Smooth muscle cell (in vitro differentiated cells): ENCODE data around the gene GRIA3. TPM values are rescaled to one million over a fixed set of nuclear protein-coding genes. Genes with fewer than 3 reads are reported as not detected.

ENCODE experiments used
- DNase-seq: peaks from one replicate; lab custom pipeline; 2025; ENCODE audit not compliant: unreplicated experiment; lab: John Stamatoyannopoulos, UW
- H2AFZ ChIP-seq: fragments of 200-600 bp; sonication (generic); 2 replicates; pipeline ENCODE4 v1.6.0; 2016; ENCODE audit warnings: antibody characterized with exemption, low read depth, mild to moderate bottlenecking
- H3F3A ChIP-seq: fragments of 200-600 bp; sonication (generic); 2 replicates; pipeline ENCODE4 v1.6.0; 2017; ENCODE audit warnings: antibody characterized with exemption, low read depth
- H3K27ac ChIP-seq: fragments of 200-600 bp; sonication (generic); 2 replicates; pipeline ENCODE4 v1.5.1; 2016; ENCODE audit warnings: low read depth, mild to moderate bottlenecking
- H3K27me3 ChIP-seq: fragments of 200-600 bp; sonication (generic); 2 replicates; pipeline ENCODE4 v1.6.1; 2016; ENCODE audit warnings: low read depth, mild to moderate bottlenecking
- H3K36me3 ChIP-seq: fragments of 200-600 bp; sonication (generic); 2 replicates; pipeline ENCODE4 v1.5.1; 2016; ENCODE audit warnings: low read depth
- H3K4me1 ChIP-seq: fragments of 200-600 bp; sonication (generic); 2 replicates; pipeline ENCODE4 v1.5.1; 2016; ENCODE audit warnings: low read depth
- H3K4me2 ChIP-seq: fragments of 200-600 bp; sonication (generic); 2 replicates; pipeline ENCODE4 v1.6.0; 2016; ENCODE audit warnings: mild to moderate bottlenecking
- H3K4me3 ChIP-seq: fragments of 200-600 bp; sonication (generic); 2 replicates; pipeline ENCODE4 v1.5.1; 2016; ENCODE audit warnings: mild to moderate bottlenecking
- H3K79me2 ChIP-seq: fragments of 200-600 bp; sonication (generic); 2 replicates; pipeline ENCODE4 v1.6.0; 2016; ENCODE audit warnings: low read depth, mild to moderate bottlenecking
- H3K9ac ChIP-seq: fragments of 200-600 bp; sonication (generic); 2 replicates; pipeline ENCODE4 v1.6.0; 2016; ENCODE audit warnings: low read depth
- H3K9me3 ChIP-seq: fragments of 200-600 bp; sonication (generic); replicated peaks from 2 replicates; pipeline ENCODE4 v1.5.1; 2016; ENCODE audit warnings: low read depth
- H4K20me1 ChIP-seq: fragments of 200-600 bp; sonication (generic); 2 replicates; pipeline ENCODE4 v1.6.0; 2016; ENCODE audit warnings: low read depth
- CTCF ChIP-seq: fragments of 200-600 bp; sonication (generic); IDR thresholded peaks from 2 replicates; pipeline ENCODE4 v1.5.1; 2017; ENCODE audit warnings: borderline replicate concordance, mild to moderate bottlenecking, antibody characterized with exemption; ENCODE audit not compliant: insufficient read depth, poor library complexity, severe bottlenecking
- WGBS: methylation state at CpG from one replicate; pipeline ENCODE4 v1.1.7; 2016; ENCODE audit warnings: low lambda C conversion rate; 5-methylcytosine and 5-hydroxymethylcytosine counted together
- polyA plus RNA-seq: library from polyadenylated mRNA; unstranded; fragments of >200 nt; fragmentation: Nextera tagmentation; extraction: Ambion mirVana; gene quantifications from 2 replicates; pipeline ENCODE4 v1.2.1, GENCODE V29; 2016
- total RNA-seq: library from RNA; depleted of rRNA; stranded (reverse); fragments of >200 nt; gene quantifications from 2 replicates; pipeline ENCODE4 v1.2.3, GENCODE V29; 2014

The GRIA3 gene
- total and polyA plus RNA-seq, 2 experiments from 2014 or later, result 7.2 to 12.7 TPM

GRCh38 chrX:123392921-123393320 lies 208.8 kb downstream of the GRIA3 start:
- H3K27ac ChIP-seq, result no peak overlapping the region
- no peaks in the 10 kb centered on the region for H3F3A ChIP-seq
- no peaks in the 10 kb centered on the region for H3K4me1 ChIP-seq
- H3K9ac ChIP-seq, result no peak overlapping the region
- WGBS, result 67% methylated on average over 1 of the region's 1 CpG
- H3K4me2 ChIP-seq, result no peak overlapping the region
- no peaks in the 10 kb centered on the region for H3K79me2 ChIP-seq
- DNase-seq, result no peak
- no peaks in the 10 kb centered on the region for H3K9me3 ChIP-seq
- TF ChIP-seq CTCF, result no peak
- no peaks in the 10 kb centered on the region for H3K36me3 ChIP-seq
- H2AFZ ChIP-seq, result no peak overlapping the region
- H4K20me1 ChIP-seq, result no peaks in the 10 kb centered on the region
- H3K4me3 ChIP-seq, result no peak overlapping the region
- no peaks in the 10 kb centered on the region for H3K27me3 ChIP-seq

GRCh38 chrX:123399709-123400108 lies 215.6 kb downstream of the GRIA3 start:
- 73% methylated on average over 1 of the region's 1 CpG for WGBS
- H3K4me1 ChIP-seq, result no peaks in the 10 kb centered on the region
- no peak for DNase-seq
- H2AFZ ChIP-seq, result no peak overlapping the region
- H3K9ac ChIP-seq, result no peak overlapping the region
- H3K4me2 ChIP-seq, result no peak overlapping the region
- no peak overlapping the region for H3K27ac ChIP-seq
- no peaks in the 10 kb centered on the region for H3K36me3 ChIP-seq
- H3K27me3 ChIP-seq, result no peaks in the 10 kb centered on the region
- no peaks in the 10 kb centered on the region for H3K79me2 ChIP-seq
- no peaks in the 10 kb centered on the region for H3F3A ChIP-seq
- no peak for TF ChIP-seq CTCF
- H3K9me3 ChIP-seq, result no peaks in the 10 kb centered on the region
- no peak overlapping the region for H3K4me3 ChIP-seq
- no peaks in the 10 kb centered on the region for H4K20me1 ChIP-seq

- WGBS, result 74% methylated on average over 3 of the region's 3 CpGs
Measured at GRCh38 chrX:123405231-123405630, 221.2 kb downstream of the GRIA3 start.

More at GRCh38 chrX:123405231-123405630, 221.2 kb downstream of the GRIA3 start:
- H3K36me3 ChIP-seq, result no peaks in the 10 kb centered on the region
- H3K79me2 ChIP-seq, result no peaks in the 10 kb centered on the region
- no peaks in the 10 kb centered on the region for H4K20me1 ChIP-seq
- no peaks in the 10 kb centered on the region for H3K4me1 ChIP-seq
- no peak overlapping the region for H2AFZ ChIP-seq
- no peaks in the 10 kb centered on the region for H3K9me3 ChIP-seq
- no peak overlapping the region for H3K4me3 ChIP-seq
- no peak overlapping the region for H3K4me2 ChIP-seq
- no peaks in the 10 kb centered on the region for H3F3A ChIP-seq
- no peak for DNase-seq
- no peaks in the 10 kb centered on the region for H3K27me3 ChIP-seq
- H3K27ac ChIP-seq, result no peak overlapping the region
- H3K9ac ChIP-seq, result no peak overlapping the region
- TF ChIP-seq CTCF, result no peak
